ENCODE results near the gene AGT. TPM values are rescaled to one million over a fixed set of nuclear protein-coding genes. Genes with fewer than 3 reads are reported as not detected.

Gene AGT
- total and polyA plus RNA-seq, 2 experiments from 2014 or later, result 16.6 to 23.8 TPM

DNA sequence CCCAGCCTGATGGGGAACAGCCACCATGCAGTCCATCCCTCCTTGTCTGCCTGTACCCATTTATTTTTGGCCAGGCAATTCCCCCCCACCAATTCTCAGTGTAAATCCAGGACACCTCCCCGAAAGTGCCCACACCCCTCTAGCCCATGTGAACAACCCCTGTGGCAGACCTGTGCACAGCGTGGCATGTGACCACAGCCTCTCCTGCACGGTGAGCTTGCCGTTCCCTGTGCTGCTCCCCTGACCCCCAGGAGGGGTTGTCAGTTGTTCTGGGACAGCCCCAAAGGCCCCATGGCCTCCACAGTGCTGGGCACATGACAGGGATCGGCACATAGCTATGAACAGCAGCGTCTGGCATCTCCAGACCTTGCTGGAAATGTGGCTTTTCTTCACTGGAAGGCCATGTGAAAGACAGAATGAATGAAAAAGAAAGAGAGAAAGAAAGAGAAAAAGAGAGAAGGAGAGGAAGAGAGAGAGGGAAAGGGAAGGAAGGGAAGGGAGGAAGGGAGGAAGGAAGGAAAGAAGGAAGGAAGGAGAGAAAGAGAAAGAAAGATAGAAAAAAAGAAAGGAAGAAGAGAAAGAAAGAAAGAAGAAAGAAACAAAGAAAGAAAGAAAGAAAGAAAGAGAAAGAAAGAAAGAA, 37.2 kb upstream of the AGT start:
- Histone ChIP-seq H3K27ac (no peak overlapping the region), H3K4me3 (no peak overlapping the region), H3K9me3 (ENCODE audit: low read depth) (no peaks in the 10 kb centered on the region), H3K36me3 (no peaks in the 10 kb centered on the region), H3K4me1 (ENCODE audit: low read depth) (peaks cover 28% of the 10 kb centered on the region), H3K27me3 (no peaks in the 10 kb centered on the region)
- no peak for DNase-seq (ENCODE audit: low read depth in 1 of 2, low spot score in 1 of 2)
- TF ChIP-seq, protein P1, sequence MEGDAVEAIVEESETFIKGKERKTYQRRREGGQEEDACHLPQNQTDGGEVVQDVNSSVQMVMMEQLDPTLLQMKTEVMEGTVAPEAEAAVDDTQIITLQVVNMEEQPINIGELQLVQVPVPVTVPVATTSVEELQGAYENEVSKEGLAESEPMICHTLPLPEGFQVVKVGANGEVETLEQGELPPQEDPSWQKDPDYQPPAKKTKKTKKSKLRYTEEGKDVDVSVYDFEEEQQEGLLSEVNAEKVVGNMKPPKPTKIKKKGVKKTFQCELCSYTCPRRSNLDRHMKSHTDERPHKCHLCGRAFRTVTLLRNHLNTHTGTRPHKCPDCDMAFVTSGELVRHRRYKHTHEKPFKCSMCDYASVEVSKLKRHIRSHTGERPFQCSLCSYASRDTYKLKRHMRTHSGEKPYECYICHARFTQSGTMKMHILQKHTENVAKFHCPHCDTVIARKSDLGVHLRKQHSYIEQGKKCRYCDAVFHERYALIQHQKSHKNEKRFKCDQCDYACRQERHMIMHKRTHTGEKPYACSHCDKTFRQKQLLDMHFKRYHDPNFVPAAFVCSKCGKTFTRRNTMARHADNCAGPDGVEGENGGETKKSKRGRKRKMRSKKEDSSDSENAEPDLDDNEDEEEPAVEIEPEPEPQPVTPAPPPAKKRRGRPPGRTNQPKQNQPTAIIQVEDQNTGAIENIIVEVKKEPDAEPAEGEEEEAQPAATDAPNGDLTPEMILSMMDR (IDR thresholded peaks at IDR 0.05; ENCODE audit: low read depth, low read length), result no peak

GRCh38 chr1:230750576-230750975, 36.7 kb upstream of the AGT start:
- Histone ChIP-seq H3K27ac (no peak overlapping the region), H3K4me3 (no peak overlapping the region), H3K36me3 (no peaks in the 10 kb centered on the region), H3K27me3 (no peaks in the 10 kb centered on the region), H3K9me3 (ENCODE audit: low read depth) (no peaks in the 10 kb centered on the region), H3K4me1 (ENCODE audit: low read depth) (peaks cover 28% of the 10 kb centered on the region)
- DNase-seq (ENCODE audit: low read depth in 1 of 2, low spot score in 1 of 2), result no peak
- TF ChIP-seq, protein P1 (IDR thresholded peaks at IDR 0.05; ENCODE audit: low read depth, low read length), result no peak

DNA sequence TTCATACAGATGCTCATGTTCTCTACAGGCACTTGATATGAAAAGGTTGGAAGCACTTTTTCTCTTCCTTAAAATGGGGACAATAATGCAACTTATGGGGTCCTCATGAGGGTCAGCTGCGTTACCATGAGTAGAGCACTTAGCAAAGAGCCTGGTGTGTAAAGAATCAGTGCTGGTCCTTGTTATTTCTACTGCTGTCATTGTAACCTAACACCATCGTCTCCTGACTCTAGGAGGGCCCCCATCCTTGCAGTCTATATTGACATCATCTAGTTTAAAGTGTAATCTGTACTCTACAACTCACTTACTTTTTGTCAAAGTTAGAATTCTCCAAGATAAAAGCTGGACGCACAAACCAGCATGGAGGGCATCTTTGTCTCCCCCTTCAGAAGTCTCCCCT, 35.7 kb upstream of the AGT start:
- DNase-seq (ENCODE audit: low read depth in 1 of 2, low spot score in 1 of 2), result no peak
- Histone ChIP-seq H3K4me1 (ENCODE audit: low read depth) (peaks cover 28% of the 10 kb centered on the region), H3K27me3 (no peaks in the 10 kb centered on the region), H3K9me3 (ENCODE audit: low read depth) (no peaks in the 10 kb centered on the region), H3K4me3 (no peak overlapping the region), H3K36me3 (no peaks in the 10 kb centered on the region), H3K27ac (no peak overlapping the region)
- TF ChIP-seq, protein P1 (IDR thresholded peaks at IDR 0.05; ENCODE audit: low read depth, low read length), result no peak

DNA sequence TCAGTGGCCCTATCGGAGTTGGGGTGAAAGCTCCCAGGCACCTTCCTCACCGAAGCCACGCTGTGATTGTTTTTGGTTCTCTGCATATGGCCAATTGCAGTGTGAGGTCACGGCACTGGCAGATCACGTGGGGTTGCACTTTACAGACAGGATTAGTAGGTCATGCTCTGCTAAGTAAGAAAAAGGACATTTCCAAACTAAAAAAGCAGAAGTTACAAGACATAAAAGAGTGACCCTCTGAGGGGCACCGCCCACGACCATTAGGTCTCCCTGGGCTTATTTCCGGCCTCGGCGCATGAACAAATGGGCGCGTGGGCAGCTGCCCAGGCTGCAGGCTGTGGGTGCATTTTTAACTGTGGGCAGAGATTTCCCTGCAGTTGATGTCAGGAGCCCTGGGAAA, 35.2 kb upstream of the AGT start:
- Histone ChIP-seq H3K4me1 (ENCODE audit: low read depth) (peaks cover 28% of the 10 kb centered on the region), H3K4me3 (no peak overlapping the region), H3K36me3 (no peaks in the 10 kb centered on the region), H3K27me3 (no peaks in the 10 kb centered on the region), H3K27ac (no peak overlapping the region), H3K9me3 (ENCODE audit: low read depth) (no peaks in the 10 kb centered on the region)
- no peak for DNase-seq (ENCODE audit: low read depth in 1 of 2, low spot score in 1 of 2)
- TF ChIP-seq, protein P1 (IDR thresholded peaks at IDR 0.05; ENCODE audit: low read depth, low read length), result no peak

GRCh38 chr1:230747890-230748800, 34.2 kb upstream of the AGT start:
- H3K4me1 ChIP-seq (ENCODE audit: low read depth), result peaks cover 23% of the 10 kb centered on the region
- no peaks in the 10 kb centered on the region for H3K36me3 ChIP-seq
- H3K9me3 ChIP-seq (ENCODE audit: low read depth), result no peaks in the 10 kb centered on the region
- TF ChIP-seq, protein P1 (IDR thresholded peaks at IDR 0.05; ENCODE audit: low read depth, low read length), result no peak
- DNase-seq (ENCODE audit: low read depth in 1 of 2, low spot score in 1 of 2), result no peak
- no peak overlapping the region for H3K4me3 ChIP-seq
- peak overlapping the region; percentile 50 for H3K27ac ChIP-seq
- H3K27me3 ChIP-seq, result no peaks in the 10 kb centered on the region

Measured in cardiac muscle cell (in vitro differentiated cells and primary cell).